ENCODE measurements around the gene MLF2. TPM values are rescaled to one million over a fixed set of nuclear protein-coding genes. Genes with fewer than 3 reads are reported as not detected.

The MLF2 gene
- total and polyA plus RNA-seq, 2 donors from 2014 or later, result 141 to 289 TPM

DNA sequence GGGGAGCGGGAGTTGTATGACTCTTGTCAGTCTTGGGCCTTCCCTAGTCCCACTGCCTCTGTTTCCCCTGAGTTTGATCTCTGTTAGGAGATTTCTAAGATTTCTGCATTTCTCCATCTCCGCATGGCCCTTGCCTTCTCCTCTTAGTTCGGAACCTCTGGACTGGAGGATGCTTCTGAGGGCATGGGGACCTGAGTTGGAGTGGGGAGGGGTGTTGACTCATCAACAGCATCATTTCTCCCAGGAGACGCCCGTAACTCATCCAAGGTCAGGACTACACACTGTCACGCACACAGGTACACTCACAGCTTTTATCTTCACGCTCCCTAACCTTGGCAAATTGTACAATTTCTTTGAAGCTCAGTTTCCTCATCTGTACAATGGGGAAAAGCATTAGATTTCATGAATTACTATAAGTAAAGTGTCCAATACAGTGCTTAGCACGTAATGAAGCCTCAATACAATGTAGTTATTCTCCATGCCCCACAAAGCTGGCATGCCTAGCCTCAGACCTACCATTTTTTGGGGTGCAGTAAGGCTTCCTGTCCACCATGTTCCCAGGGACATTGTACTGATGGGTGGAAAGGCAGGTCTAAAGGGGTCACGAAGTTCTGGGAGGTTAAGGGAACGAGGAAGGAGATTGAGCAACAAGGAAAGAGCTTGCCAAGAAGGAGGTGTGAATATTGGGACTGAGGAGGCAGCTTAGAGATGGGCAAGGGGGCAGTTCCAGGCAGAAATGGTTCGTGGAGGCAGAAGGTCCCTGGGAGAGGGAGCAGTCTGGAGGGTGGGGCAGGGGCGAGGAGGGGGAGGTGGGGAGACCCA is 18.8 kb upstream of the MLF2 start:
- H3K9me3 ChIP-seq (ENCODE audit: control insufficient read depth in 2 of 3, insufficient read depth in 1 of 3, low read length in 3 of 3), result no peaks in the 10 kb centered on the region
- peaks cover 2 to 14% (median 9%) of the 10 kb centered on the region in 3 donors for H3K4me1 ChIP-seq (ENCODE audit: control insufficient read depth in 2 of 3, insufficient read depth in 2 of 3, low read depth in 1 of 3, low read length in 3 of 3)
- H3K27ac ChIP-seq (ENCODE audit: low read depth in 2 of 2, low read length in 2 of 2), result no peak overlapping the region
- H3K36me3 ChIP-seq (ENCODE audit: control insufficient read depth in 2 of 3, insufficient read depth in 3 of 3, low read length in 3 of 3), result peaks cover 0 to 4% (median 4%) of the 10 kb centered on the region in 3 donors
- intact Hi-C loops (cut with DNase I), result no loop called here
- DNase-seq (no peak), FAIRE-seq (no peak)
- no peak overlapping the region for H3K9ac ChIP-seq (ENCODE audit: low read length in 3 of 3)
- TF ChIP-seq, protein P1, sequence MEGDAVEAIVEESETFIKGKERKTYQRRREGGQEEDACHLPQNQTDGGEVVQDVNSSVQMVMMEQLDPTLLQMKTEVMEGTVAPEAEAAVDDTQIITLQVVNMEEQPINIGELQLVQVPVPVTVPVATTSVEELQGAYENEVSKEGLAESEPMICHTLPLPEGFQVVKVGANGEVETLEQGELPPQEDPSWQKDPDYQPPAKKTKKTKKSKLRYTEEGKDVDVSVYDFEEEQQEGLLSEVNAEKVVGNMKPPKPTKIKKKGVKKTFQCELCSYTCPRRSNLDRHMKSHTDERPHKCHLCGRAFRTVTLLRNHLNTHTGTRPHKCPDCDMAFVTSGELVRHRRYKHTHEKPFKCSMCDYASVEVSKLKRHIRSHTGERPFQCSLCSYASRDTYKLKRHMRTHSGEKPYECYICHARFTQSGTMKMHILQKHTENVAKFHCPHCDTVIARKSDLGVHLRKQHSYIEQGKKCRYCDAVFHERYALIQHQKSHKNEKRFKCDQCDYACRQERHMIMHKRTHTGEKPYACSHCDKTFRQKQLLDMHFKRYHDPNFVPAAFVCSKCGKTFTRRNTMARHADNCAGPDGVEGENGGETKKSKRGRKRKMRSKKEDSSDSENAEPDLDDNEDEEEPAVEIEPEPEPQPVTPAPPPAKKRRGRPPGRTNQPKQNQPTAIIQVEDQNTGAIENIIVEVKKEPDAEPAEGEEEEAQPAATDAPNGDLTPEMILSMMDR (IDR thresholded peaks at IDR 0.05; ENCODE audit: borderline replicate concordance, extremely low read depth, insufficient read depth), result no peak
- H3K4me3 ChIP-seq (ENCODE audit: low read length in 3 of 3), result no peak overlapping the region
- H3K27me3 ChIP-seq (ENCODE audit: control insufficient read depth, insufficient read depth, low read length), result no peaks in the 10 kb centered on the region

DNA sequence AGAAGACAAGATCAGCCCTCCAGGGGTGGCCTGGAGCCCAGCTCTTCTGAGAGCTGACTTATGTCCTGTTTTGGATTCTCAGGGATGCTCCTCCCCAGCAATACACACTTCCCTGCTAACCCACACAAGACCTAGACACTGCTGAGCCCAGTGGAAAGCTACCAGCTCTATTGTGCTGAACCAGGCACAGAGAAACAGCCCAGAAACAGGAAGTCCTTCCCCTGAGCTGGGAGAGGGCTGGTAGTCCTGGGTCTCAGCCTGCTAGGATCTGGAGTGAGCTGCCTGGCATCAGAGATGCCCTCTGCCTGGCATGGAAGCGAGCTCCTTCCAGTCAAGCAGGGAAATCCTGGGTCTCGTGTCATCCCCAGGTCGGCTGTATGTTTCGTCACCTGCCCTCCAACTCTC is 18.2 kb upstream of the MLF2 start:
- TF ChIP-seq, protein P1 (IDR thresholded peaks at IDR 0.05; ENCODE audit: borderline replicate concordance, extremely low read depth, insufficient read depth), result no peak
- intact Hi-C loops (cut with DNase I), result no loop called here
- FAIRE-seq (no peak), DNase-seq (no peak)
- Histone ChIP-seq H3K27ac (ENCODE audit: low read depth in 2 of 2, low read length in 2 of 2) (no peak overlapping the region), H3K27me3 (ENCODE audit: control insufficient read depth, insufficient read depth, low read length) (no peaks in the 10 kb centered on the region), H3K4me3 (ENCODE audit: low read length in 3 of 3) (no peak overlapping the region), H3K4me1 (ENCODE audit: control insufficient read depth in 2 of 3, insufficient read depth in 2 of 3, low read depth in 1 of 3, low read length in 3 of 3) (peaks cover 2 to 14% (median 9%) of the 10 kb centered on the region in 3 donors), H3K9me3 (ENCODE audit: control insufficient read depth in 2 of 3, insufficient read depth in 1 of 3, low read length in 3 of 3) (no peaks in the 10 kb centered on the region), H3K9ac (ENCODE audit: low read length in 3 of 3) (no peak overlapping the region), H3K36me3 (ENCODE audit: control insufficient read depth in 2 of 3, insufficient read depth in 3 of 3, low read length in 3 of 3) (peaks cover 0 to 4% (median 4%) of the 10 kb centered on the region in 3 donors)

DNA sequence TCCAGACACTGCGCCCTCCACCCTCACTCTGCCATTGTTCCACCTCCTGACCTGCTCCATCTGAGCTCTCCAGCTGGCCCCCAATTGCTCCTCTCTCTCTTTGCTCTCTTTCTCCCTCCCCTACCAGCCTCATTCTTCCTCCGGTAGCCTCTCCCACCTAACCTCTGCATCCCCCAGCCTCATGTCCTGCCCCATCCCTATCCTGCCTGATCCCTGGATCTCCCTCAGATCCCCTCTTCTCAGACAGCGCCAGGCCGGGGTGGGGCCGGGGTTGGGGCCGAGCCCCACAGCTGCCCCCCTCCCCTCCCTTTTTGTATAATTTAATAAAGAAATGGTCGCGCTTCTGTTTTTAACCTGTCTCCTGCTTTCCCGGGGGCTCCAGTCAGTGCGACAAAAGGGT is 17.7 kb upstream of the MLF2 start:
- intact Hi-C loops (cut with DNase I), result no loop called here
- Histone ChIP-seq H3K27me3 (ENCODE audit: control insufficient read depth, insufficient read depth, low read length) (no peaks in the 10 kb centered on the region), H3K36me3 (ENCODE audit: control insufficient read depth in 2 of 3, insufficient read depth in 3 of 3, low read length in 3 of 3) (peaks cover 0 to 4% (median 4%) of the 10 kb centered on the region in 3 donors), H3K9me3 (ENCODE audit: control insufficient read depth in 2 of 3, insufficient read depth in 1 of 3, low read length in 3 of 3) (no peaks in the 10 kb centered on the region), H3K9ac (ENCODE audit: low read length in 3 of 3) (no peak overlapping the region), H3K27ac (ENCODE audit: low read depth in 2 of 2, low read length in 2 of 2) (no peak overlapping the region), H3K4me3 (ENCODE audit: low read length in 3 of 3) (no peak overlapping the region), H3K4me1 (ENCODE audit: control insufficient read depth in 2 of 3, insufficient read depth in 2 of 3, low read depth in 1 of 3, low read length in 3 of 3) (peaks cover 2 to 14% (median 11%) of the 10 kb centered on the region in 3 donors)
- TF ChIP-seq, protein P1 (IDR thresholded peaks at IDR 0.05; ENCODE audit: borderline replicate concordance, extremely low read depth, insufficient read depth), result no peak
- DNase-seq, result no peak
- FAIRE-seq, result no peak
